Measurements from ENCODE around the gene DNM3. TPM values are rescaled to one million over a fixed set of nuclear protein-coding genes. Genes with fewer than 3 reads are reported as not detected.

Gene DNM3
- total RNA-seq, 1 experiment from 2014 or later: 2.7 TPM

DNA sequence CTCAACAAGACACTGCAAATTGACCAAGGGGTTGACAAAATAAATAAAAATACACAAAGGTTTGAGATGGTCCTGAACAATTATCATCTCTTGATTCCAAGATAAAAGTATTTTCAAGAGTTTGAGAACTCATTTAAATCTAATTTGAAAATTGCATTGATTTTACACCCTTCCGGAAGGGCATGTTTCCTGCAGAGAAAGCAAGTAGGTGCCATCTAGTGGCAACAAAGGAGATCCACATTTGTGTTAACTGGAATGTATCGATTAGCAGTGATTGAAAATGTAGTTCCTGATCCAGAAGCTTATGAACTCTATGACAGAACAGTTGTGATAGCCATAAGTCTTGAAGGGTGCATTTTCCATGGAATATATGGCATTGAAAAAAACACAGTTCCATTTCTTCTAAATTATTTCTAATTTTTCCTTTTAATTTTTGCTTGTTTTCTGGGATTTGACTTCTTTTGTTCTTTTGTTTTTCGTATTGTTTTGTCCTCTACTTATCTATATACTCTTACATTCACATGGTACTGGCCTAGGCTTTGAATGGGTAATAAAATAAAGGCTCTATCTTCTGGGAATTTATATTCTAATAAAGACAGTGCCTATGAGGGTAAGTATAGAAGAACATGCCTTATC lies 143.7 kb downstream of the DNM3 start:
- no peak overlapping the region for H2AFZ ChIP-seq (ENCODE audit: low read length)

More for the DNA sequence above, 143.7 kb downstream of the DNM3 start:
- Mint-ChIP-seq H3K4me1 (peaks cover 4 to 7% of the 10 kb centered on the region in 2 experiments), H3K27me3 (ENCODE audit: low read depth) (no peaks in the 10 kb centered on the region), H3K36me3 (ENCODE audit: insufficient read depth in 1 of 3, low read depth in 3 of 3) (no peaks in the 10 kb centered on the region), H3K27ac (no peak overlapping the region), H3K9me3 (no peaks in the 10 kb centered on the region), H3K4me3 (no peak overlapping the region)
- Histone ChIP-seq H3K23ac (ENCODE audit: insufficient read length, low read depth, low read length) (no peak overlapping the region), H4K20me1 (ENCODE audit: control insufficient read depth, insufficient read depth, insufficient read length) (no peaks in the 10 kb centered on the region), H2BK120ac (ENCODE audit: low read depth, low read length, poor library complexity, severe bottlenecking) (no peak overlapping the region), H3K4me2 (ENCODE audit: insufficient read depth, insufficient read length, low read length) (no peak overlapping the region), H3K79me1 (ENCODE audit: insufficient read depth, low read depth, low read length, poor library complexity, severe bottlenecking) (no peaks in the 10 kb centered on the region), H3K18ac (ENCODE audit: insufficient read length, low read depth, low read length) (no peak overlapping the region), H3T11ph (ENCODE audit: low read length) (no peak overlapping the region), H2BK5ac (ENCODE audit: insufficient read length, low read length) (no peak overlapping the region), H4K91ac (ENCODE audit: insufficient read length, low read depth, low read length) (no peak overlapping the region), H3K27me3 (ENCODE audit: insufficient read depth, low read length) (no peaks in the 10 kb centered on the region), H3K23me2 (ENCODE audit: insufficient read length, low read depth, low read length, poor library complexity, severe bottlenecking) (no peaks in the 10 kb centered on the region), H3K79me2 (ENCODE audit: insufficient read depth, low read length) (no peaks in the 10 kb centered on the region), H3K9ac (ENCODE audit: extremely low read depth, insufficient read length, low read length) (no peak overlapping the region), H3K56ac (ENCODE audit: insufficient read length, low read depth, low read length) (no peak overlapping the region), H3K27ac (ENCODE audit: insufficient read length, low read depth, low read length) (no peak overlapping the region), H3K4me1 (ENCODE audit: insufficient read depth, low read length) (no peaks in the 10 kb centered on the region), H3K9me3 (ENCODE audit: control insufficient read depth, low read depth, low read length) (no peaks in the 10 kb centered on the region), H2BK12ac (ENCODE audit: insufficient read length, low read depth, low read length) (no peak overlapping the region), H2AK5ac (ENCODE audit: insufficient read length, low read length) (no peak overlapping the region), H2BK20ac (ENCODE audit: low read depth, low read length, poor library complexity, severe bottlenecking) (no peak overlapping the region), H3K4ac (ENCODE audit: low read depth, low read length) (no peak overlapping the region), H4K8ac (replicated peaks; ENCODE audit: insufficient read length, low read depth, low read length) (no peak overlapping the region), H2BK15ac (ENCODE audit: low read depth, low read length) (no peak overlapping the region), H3K14ac (ENCODE audit: insufficient read depth, low read length) (no peak overlapping the region), H4K5ac (ENCODE audit: insufficient read length, low read depth, low read length) (no peak overlapping the region)
- DNase-seq: no peak
- TF ChIP-seq, protein P1, sequence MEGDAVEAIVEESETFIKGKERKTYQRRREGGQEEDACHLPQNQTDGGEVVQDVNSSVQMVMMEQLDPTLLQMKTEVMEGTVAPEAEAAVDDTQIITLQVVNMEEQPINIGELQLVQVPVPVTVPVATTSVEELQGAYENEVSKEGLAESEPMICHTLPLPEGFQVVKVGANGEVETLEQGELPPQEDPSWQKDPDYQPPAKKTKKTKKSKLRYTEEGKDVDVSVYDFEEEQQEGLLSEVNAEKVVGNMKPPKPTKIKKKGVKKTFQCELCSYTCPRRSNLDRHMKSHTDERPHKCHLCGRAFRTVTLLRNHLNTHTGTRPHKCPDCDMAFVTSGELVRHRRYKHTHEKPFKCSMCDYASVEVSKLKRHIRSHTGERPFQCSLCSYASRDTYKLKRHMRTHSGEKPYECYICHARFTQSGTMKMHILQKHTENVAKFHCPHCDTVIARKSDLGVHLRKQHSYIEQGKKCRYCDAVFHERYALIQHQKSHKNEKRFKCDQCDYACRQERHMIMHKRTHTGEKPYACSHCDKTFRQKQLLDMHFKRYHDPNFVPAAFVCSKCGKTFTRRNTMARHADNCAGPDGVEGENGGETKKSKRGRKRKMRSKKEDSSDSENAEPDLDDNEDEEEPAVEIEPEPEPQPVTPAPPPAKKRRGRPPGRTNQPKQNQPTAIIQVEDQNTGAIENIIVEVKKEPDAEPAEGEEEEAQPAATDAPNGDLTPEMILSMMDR (conservative IDR thresholded peaks at IDR 0.05): peak; percentile 89
- WGBS (ENCODE audit: extremely low coverage, insufficient read length, low lambda C conversion rate): no CpG with 5 or more reads among the region's 3 CpGs
